RPMI7951 (cell line): ENCODE measurements around the gene TAS2R10. TPM values are rescaled to one million over a fixed set of nuclear protein-coding genes. Genes with fewer than 3 reads are reported as not detected.
"Not testable (repeated sequence)": the region's sequence is repeated elsewhere in the genome, so short reads cannot be mapped to it uniquely, and the experiment has no call there.

ENCODE experiments used
- DNase-seq: peaks from one replicate; pipeline ENCODE4 v3.0.0-alpha.2; 2012; ENCODE audit warnings: low read depth
- total RNA-seq: library from RNA; depleted of rRNA; stranded (reverse); fragments of >200 nt; shearing (Covaris generic); gene quantifications from 2 replicates; pipeline ENCODE4 v1.2.3, GENCODE V29; 2014; rRNA removed

TAS2R10 gene, protein sequence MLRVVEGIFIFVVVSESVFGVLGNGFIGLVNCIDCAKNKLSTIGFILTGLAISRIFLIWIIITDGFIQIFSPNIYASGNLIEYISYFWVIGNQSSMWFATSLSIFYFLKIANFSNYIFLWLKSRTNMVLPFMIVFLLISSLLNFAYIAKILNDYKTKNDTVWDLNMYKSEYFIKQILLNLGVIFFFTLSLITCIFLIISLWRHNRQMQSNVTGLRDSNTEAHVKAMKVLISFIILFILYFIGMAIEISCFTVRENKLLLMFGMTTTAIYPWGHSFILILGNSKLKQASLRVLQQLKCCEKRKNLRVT
- 0.60 and 0.68 TPM in 2 replicates for total RNA-seq

DNA sequence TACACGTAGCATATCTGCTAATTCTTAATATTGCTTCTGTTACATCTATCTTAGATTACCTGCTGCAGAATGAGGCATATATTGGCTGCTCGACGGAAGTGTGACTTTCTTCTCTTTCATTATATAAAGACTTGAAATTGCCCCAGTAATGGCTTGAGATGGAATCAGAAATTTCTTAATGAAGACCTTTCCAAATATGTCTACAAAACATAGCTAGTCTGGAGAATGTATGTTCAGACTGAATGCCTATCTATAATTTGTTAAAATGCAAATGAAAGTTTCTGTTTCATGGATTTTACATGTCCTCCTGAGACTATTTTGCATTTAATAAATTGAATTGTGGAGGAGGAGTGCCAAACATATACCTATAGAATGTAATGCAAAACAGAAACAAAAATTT lies at the start of gene TAS2R10:
Gene TAS2R10, minus strand, starts transcription at position 101 of the 400 bp plus-strand sequence. Its CDS starts 89 bp downstream, at position 12.
- no peak for DNase-seq

DNA sequence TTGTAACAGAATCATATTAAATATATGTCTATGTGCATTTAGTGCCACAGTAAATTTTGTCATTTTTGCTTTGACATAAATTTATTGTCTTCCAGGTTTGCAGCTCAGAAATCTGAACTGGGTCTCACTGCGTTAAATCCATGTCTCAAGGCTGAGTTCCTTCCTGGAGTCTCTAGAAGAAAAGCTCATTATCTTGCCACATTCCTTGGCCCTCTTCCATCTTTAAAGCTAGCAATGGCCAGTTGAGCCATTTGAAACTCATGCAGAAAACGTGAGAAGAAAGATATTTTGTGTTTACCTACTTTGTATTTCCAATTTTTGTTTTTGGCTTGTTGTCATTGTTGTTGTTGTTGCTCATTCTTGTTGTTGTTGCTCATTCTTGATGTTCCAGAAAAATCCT lies 47.2 kb upstream of the TAS2R10 start:
- peak; percentile 22 for DNase-seq

DNA sequence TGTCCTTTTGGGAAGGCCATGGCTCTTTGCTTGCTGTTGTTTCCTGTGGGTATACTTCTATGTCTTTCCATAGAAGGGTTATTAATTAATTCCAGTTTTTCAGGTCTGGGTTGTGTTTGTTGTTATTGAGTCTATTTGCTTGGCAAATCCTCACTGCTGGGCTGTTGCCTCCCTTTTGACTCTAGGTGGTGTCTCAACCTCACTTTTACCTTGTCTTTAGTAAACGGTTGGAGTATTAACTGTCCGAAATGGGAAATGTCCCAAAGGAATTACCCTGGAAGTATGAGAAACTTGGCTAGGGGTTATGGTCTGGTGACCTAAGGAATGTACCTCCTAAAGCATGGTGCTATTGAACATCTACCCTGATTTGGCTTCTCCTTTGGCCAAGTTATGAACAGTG lies 41.2 kb upstream of the TAS2R10 start:
- DNase-seq, result no peak

DNA sequence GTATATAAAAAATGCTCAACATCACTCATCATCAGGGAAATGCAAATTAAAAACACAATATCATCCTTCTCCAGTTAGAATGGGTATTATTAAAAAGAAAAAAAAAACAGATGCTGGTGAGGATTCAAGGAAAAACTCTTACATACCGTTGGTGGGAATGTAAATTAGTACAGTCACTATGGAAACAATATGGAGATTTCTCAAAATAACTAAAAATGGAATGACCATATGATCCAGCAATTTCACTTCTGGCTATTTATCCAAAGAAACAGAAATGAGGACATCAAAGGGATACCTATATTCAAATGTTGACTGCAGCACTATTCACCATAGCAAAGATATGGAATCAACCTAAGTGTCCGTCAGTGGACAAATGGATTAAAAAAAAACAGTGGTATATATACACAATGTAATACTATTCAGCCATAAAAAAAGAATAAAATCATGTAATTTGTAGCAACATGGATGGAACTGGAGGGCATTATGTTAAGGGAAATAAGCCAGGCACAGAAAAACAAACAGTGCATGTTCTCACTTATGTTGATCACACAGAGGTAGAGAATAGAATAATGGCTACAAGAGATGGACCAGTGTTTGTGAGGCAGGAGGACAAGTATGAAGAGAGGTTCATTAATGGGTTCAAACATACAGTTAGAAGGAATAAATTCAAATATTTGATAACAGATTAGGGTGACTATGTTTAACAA lies 37.5 kb upstream of the TAS2R10 start:
- DNase-seq, result no peak

DNA sequence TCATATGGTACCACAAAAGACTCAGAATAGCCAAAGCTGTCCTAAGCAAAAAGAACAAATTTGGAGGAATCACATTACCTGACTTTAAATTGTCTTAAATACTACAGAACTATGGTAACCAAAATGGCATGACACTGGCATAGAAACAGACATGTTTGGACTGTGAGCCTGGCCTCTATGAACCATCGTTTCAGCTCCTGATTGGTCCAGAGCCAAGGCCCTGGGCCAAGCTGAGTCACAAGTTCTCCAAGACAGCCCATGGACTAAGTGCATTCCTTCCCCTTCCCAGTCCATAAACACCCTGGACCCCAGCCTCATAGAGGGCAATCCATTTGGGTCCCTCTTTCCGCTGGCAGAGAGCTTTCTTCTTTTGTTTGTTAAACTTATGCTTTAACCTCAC lies 35.2 kb upstream of the TAS2R10 start:
- DNase-seq, result peak; percentile 35

DNA sequence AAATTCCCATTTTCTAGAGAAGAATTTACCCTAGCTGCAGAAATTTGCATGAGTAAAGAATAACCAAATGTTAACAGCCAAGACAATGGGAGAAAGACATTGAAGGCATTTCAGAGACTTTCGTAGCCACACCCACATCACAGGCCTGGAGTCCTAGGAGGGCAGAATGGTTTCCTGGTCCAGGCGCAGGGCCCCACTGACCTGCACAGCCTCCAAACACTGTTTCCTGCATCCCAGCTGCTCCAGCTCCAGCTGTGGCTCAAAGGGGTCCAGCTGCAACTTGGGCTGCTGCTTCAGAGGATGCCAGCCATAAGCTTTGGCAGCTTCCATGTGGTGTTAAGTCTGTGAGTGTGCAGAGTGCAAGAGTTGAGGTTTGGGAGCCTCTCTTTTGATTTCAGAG lies 29.6 kb upstream of the TAS2R10 start:
- no peak for DNase-seq

DNA sequence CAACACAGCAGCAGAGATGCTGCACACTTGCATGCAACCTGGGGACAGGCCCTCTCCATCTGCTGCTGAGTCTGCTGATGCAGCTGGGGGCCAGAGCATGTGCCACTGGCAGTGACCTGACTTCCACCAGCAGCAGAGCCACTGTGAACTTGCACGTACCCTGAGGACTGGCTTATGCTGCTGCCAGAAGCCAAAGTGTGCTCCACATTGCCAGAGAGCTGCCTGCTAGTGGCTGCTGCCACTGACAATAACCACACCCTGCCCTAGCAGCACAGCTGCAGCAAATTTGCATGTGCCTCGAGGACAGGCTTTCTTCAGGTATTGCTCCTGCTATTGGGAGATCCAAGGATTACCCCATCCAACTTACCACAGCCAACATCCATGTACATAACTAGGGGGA lies 27.6 kb upstream of the TAS2R10 start:
- DNase-seq, result no peak

DNA sequence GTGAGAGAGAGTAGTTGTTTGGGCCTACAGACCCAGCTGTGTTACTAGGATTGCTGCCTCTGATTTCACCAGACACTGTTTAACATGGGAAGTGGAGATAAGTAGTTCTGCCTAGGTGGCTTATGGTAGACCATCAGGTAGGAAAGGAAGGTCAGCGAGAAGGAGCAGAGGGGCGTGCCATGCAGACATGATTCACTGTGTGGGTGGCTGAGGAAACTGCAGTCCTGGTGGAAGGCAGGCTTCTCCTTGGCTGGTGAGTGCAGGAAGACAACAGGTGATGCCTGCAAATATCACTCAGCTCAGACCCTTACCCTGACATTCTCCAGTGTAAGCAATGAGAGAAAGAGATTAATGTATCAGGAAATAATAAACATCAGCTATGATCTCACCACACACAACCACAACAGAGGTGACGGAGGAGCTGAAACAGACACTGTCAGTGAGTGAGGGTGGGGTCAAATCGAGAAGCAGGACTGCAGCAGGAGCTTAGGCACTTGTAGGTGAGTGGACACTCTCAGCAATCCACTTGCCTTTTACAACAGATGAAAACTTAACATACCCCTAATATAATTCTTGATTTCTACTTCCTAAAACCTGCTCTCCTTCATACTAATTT lies 25.2 kb upstream of the TAS2R10 start:
- DNase-seq, result no peak

DNA sequence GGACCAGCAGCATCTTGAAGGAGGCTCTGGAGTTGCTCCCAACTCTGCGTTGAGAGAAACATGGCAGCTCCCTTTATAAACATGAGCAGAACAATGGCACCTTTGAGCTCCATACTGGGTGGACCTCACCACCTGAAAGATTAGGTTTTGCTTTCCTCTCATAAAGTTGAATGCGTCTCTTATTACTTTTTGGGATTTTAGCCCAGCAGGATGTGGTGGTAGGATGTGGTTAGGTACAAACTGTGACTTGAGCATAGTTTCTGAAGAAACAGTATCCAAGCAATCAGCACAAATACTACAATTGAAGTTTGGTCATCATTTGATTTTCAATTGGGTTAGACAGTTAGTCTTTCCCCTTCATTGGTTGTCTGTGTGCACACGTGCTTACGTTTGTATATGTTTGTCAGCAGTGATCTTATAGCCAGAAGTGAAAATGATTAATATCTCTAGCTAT lies 23.3 kb upstream of the TAS2R10 start, which contains the start of gene PRR4:
Gene PRR4, minus strand, starts transcription at position 51 of the 454 bp plus-strand sequence. Its CDS starts 38 bp downstream, at position 13.
- peak; percentile 34 for DNase-seq

DNA sequence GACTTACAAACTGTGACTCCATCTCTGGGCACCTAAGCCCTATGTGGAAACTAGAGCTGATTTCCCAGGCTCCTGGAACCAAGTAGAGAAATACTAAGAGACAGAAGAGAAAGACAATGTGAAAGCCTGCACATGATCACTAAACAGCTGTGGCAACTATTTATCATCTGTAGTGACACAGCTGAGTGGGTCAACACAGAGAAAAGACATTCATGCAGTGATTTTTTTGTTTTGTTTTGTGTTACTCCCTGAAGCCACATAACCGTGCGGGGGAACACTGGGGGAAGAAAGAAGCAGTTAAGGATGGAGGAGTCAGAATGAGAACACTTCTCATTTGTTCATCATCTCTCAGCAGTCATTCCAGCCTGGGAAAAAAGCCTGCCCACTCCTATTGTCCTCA lies 21.6 kb upstream of the TAS2R10 start:
- DNase-seq, result no peak

DNA sequence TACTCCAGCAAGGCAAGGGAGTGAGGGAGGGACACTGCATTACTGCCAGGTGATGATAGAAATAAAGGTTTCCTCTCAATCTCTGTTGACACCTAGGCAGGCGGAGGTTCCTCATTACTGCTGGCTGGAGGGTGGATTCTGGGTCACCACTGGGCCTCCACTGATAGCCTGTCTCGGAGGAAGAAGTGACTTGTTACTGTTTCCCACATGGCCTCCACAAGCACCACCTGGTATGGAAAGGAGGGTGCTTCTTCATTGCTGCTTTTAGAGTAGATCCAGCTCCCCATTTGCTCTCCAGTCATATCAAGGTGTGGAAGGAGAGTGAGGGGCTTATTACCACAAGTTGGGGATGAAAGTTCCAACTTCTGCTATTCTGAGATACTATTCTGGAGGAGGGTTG lies 16.7 kb upstream of the TAS2R10 start:
- DNase-seq, result no peak

DNA sequence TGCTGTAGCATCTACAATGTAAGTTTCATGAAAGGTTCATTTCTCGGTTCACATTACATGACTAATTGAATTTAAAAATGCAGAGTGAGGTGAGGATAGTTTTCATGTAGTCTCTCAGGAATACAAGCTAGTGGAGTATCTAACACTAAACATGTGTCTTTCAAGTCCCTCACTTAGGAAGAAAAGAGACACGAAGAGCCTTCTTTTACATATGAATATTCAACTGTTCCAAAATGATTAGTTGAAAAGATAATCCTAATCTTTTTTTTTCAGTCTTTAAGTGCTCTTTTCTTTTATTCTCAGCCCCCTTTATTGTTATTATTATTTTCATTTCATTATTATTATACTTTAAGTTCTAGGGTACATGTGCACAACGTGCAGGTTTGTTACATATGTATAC lies 12.3 kb upstream of the TAS2R10 start:
- no peak for DNase-seq

DNA sequence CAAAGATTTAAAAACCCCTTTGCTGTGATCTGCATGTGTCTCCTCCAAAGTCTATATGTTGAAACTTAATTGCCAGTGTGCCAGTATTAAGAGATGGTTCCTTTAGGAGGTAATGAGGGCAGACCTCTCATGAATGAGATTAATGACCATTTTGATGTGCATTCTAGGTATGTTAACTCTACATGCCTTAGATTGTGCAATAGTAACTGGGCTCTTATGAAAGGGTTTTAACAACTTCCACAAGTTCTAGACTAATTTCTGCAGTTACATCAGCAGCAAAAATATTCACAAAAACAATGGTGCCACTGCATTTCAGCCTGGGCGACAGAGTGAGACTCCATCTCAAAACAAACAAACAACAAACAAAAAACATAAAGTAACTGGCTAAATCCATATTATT lies 3.8 kb upstream of the TAS2R10 start:
- no peak for DNase-seq

DNA sequence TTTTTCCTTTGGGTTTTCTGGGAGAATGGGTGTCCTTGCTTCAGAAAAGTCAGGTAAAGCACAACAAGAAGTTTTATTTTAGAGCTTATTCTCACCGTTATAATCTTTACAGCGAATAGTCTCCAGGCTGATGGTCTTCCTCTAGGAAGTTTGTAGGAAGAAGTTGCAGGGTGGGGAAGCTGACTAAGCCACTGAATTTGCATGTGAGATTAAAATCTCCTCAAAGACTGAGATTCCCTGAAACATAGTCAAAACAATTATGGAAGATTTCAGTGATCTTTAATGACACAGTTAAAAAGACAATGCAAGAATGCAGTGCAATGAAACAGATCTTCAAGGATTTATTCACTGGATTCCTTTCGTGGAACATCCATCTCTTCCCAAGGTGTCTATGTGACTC lies 1.2 kb downstream of the TAS2R10 start:
- DNase-seq, result no peak

DNA sequence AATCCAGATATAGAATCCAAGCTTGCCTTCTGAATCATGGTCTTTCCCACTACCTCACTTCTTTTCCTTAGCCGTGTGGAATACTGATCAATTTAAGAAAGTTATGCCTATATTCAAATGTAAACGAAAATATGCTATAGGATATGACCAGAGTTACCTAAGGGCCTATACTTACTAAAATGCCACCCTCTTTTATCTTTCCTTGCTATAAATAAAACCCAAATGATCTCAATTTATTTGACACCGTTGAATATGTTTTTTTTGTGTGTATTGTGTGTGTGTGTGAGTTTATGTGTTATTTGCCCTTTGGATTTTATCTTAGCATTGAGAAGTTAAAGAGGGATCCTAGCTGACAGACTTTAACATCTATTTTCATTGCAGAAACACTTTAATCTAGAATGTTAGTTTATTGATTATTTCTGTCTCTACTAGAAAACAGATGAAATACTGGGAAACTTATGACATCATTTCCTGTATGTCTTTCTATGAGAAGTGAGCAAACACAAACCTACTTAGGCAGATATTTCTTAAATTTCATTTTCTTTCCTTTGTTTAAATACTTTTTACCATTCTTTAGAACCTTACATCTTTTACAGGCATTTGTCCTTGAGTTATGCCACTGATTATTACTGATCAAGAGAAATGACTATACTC lies 14.1 kb downstream of the TAS2R10 start:
- DNase-seq, result no peak

DNA sequence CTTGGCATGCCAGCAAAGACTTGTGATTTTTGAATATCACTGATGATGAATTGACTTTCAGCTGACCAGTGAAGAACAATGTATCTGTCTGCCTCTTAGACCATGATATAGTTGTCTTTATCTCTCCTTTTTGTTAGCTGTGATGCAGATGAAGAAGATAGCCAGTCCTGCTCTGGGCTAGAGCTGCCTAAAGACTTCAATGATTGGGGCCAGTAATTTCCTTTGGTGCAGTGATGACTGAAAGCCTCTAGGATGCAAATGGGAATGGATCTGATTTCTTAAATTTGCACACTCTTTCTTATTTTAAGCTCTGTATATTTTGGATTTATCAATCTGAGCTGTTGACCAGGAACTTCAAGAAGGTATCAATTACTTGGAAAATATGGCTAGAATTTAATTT lies 16.1 kb downstream of the TAS2R10 start, which contains the start of gene TAS2R9:
Gene TAS2R9, minus strand, starts transcription at position 101 of the 400 bp plus-strand sequence. Its CDS starts 93 bp downstream, at position 8.
- DNase-seq, result no peak

DNA sequence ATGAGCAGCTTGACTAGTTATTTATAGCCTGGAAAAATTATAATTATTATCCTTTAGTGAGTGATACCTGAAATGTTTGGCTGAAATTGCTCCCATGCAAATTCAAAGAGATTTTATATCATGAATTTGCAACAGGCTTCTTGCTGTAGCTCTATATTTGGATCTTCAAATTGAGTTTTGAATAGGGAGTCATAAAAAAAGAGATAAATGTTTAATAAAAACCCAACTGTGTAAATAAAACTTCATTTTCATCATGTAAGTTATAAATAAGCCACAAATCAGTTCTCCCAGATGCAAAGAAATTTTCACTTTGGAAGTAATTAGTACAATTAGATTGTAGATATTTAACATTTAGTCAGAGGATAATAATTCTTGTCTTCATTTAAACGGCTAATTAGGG lies 19.0 kb downstream of the TAS2R10 start, which contains the start of gene TAS2R8:
Gene TAS2R8, minus strand, starts transcription at position 101 of the 400 bp plus-strand sequence. CDS start 306 bp downstream, outside the sequence.
- DNase-seq, result no peak

DNA sequence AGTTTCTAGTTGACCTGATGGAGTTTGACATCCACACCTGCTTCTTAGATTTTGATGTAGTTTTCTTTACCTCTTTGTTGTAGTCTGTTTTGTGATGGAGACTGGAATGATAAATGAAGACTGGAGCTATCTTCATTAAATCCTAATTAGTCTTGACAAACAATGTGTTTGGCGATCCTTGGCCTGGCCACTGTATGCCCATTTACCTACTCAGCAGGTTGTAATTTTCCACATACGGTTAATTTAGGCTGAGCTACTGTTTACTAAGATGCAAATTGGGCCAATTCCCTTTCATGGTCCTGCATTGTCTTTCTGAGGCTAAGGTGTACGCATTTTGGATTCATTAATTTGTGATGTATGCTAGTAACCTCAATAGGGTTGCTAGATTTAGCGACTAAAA lies 23.6 kb downstream of the TAS2R10 start, which contains the start of gene TAS2R7:
Gene TAS2R7, minus strand, starts transcription at position 41 of the 400 bp plus-strand sequence. CDS start 57 bp downstream, outside the sequence.
- DNase-seq, result no peak

DNA sequence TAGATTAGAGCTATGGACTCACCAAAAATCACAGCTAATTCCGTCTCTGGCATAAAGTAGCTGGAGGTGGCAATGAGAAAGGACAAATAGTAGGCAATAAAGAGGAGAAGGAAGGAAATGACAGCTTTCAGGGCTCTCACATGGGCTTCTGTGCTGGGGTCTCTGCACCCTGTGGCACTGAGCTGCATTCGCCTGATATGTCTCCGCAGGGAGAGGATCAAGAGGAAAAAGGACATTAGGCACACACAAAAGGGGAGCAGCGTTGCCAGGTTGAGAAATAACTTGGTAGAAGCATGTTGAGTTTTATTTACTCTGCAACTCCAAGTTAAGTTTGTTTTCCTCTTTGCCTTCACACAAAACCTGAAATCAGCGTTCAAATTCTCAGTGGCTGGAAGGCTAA lies 24.4 kb downstream of the TAS2R10 start:
- DNase-seq, result no peak

DNA sequence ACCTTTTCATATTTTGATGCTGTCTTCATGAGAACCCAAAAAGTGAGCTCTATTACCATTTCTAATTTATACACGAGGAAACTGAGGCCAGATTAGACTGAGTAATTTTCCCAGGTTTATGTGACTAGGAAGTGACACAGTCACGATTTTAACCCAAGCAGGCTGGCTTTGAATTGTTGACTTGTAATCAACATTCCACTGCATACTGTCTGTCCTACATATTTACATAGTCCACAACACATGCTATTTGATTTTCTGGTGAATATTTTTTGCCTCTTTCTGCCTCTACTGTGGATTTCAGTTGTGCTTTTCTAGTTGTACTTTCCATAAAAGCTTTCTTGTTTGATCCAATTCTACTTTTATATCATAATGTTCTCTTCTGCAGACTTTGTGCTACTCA lies 31.9 kb downstream of the TAS2R10 start:
- no peak for DNase-seq

DNA sequence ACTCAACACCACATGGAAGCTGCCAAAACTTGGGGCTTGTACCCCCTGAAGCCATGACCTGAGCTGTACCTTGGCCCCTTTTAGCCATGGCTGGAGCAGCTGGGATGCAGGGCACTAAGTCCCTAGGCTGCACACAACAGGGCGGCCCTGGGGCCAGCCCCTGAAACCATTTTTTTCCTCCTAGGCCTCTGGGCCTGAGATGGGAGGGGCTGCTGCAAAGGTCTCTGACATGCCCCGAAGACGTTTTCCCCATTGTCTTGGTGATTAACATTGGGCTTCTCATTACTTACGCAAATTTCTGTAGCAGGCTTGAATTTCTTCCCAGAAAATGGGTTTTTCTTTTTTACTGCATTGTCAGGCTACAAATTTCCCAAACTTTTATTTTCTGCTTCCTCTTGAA lies 34.4 kb downstream of the TAS2R10 start:
- DNase-seq, result not testable (repeated sequence)

DNA sequence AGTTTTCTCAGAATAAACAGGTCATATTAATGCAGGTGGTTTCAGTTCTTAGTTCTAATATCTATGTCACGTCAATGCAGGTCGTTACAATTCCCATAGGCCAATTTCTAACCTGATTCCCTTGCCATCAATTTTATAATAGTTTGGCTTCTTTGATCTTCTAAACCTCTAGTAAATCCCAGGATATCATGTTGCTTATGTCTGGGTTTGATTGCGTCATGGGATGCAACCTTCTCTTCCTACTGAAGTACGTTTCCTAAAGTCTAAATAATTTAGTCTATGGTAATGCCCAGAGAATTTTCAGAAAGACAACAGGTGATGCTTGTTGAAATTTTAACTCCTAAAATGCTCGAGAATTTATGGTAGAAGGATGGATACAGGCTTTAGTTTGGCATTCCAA lies 42.9 kb downstream of the TAS2R10 start:
- DNase-seq, result no peak
